GM23338 (cell line): ENCODE results near the gene UBE3B.

ENCODE experiments used
- CREB1 ChIP-seq: fragments of 250-450 bp; sonication (Bioruptor Pico); IDR thresholded peaks from 2 replicates; pipeline ENCODE4 v1.5.0; 2020; ENCODE audit warnings: low read depth, mild to moderate bottlenecking, moderate library complexity
- CTCF ChIP-seq, 2 experiments: fragments of 200-600 bp in 1 of 2; sonication (generic) in 1 of 2; conservative IDR thresholded peaks; 2 replicates each; pipeline versions ENCODE4 v1.5.1 to v1.6.1; 2016 to 2017; ENCODE audit warnings: antibody characterized with exemption in 2 of 2, low read depth in 2 of 2, mild to moderate bottlenecking in 2 of 2, moderate library complexity in 1 of 2
- ETS1 ChIP-seq: IDR thresholded peaks from 2 replicates; pipeline ENCODE4 v1.6.1; 2016; ENCODE audit warnings: antibody characterized with exemption
- EZH2 ChIP-seq: fragments of 200-600 bp; sonication (generic); IDR thresholded peaks from one replicate; pipeline ENCODE4 v1.8.0; 2017; ENCODE audit warnings: antibody characterized with exemption, mild to moderate bottlenecking, low read depth; ENCODE audit not compliant: unreplicated experiment
- EZH2phosphoT487 ChIP-seq: fragments of 200-600 bp; sonication (generic); IDR thresholded peaks from one replicate; pipeline ENCODE4 v1.8.1; 2018; ENCODE audit warnings: antibody characterized with exemption; ENCODE audit not compliant: unreplicated experiment
- JUNB ChIP-seq: IDR thresholded peaks from one replicate; pipeline ENCODE4 v1.6.1; 2016; ENCODE audit warnings: antibody characterized with exemption; ENCODE audit not compliant: unreplicated experiment
- NANOG ChIP-seq: IDR thresholded peaks from 2 replicates; pipeline ENCODE4 v1.6.1; 2016; ENCODE audit warnings: antibody characterized with exemption, borderline replicate concordance
- POLR2AphosphoS5 ChIP-seq: IDR thresholded peaks from 2 replicates; pipeline ENCODE4 v1.6.1; 2016; ENCODE audit warnings: antibody characterized with exemption, low read depth
- REST ChIP-seq: IDR thresholded peaks from one replicate; pipeline ENCODE4 v1.6.1; 2018; ENCODE audit warnings: antibody characterized with exemption; ENCODE audit not compliant: unreplicated experiment
- ZNF114 ChIP-seq: fragments of 250-450 bp; sonication (Bioruptor Pico); IDR thresholded peaks from 2 replicates; pipeline ENCODE4 v1.5.0; 2020; ENCODE audit warnings: mild to moderate bottlenecking, moderate library complexity
- ZNF331 ChIP-seq: fragments of 250-450 bp; sonication (Bioruptor Pico); IDR thresholded peaks from 2 replicates; pipeline ENCODE4 v1.5.0; 2020; ENCODE audit warnings: low read depth, mild to moderate bottlenecking, moderate library complexity
- ZNF462 ChIP-seq: fragments of 250-450 bp; sonication (Bioruptor Pico); IDR thresholded peaks from 2 replicates; pipeline ENCODE4 v1.5.0; 2020; ENCODE audit warnings: mild to moderate bottlenecking, moderate library complexity

- TF ChIP-seq POLR2AphosphoS5: no peak
- TF ChIP-seq EZH2: no peak
- no peak for TF ChIP-seq CTCF (conservative IDR thresholded peaks at IDR 0.05; ENCODE audit: low read depth in 2 of 2)
- no peak for TF ChIP-seq REST
- no peak for TF ChIP-seq JUNB
- no peak for TF ChIP-seq EZH2phosphoT487
- TF ChIP-seq ZNF462 (CRISPR knock-in tag): no peak
- TF ChIP-seq NANOG: no peak
- no peak for TF ChIP-seq ETS1
- TF ChIP-seq ZNF114 (CRISPR knock-in tag): no peak
- no peak for TF ChIP-seq ZNF331
- TF ChIP-seq CREB1: no peak
Measured at GRCh38 chr12:109532721-109533486, 55.5 kb downstream of the UBE3B start.
